NCI-H345 treated with DMSO at 0.1 percent for 48 hours (cell line): Measurements from ENCODE around the gene GRB10.

ENCODE experiments used
- DNase-seq: peaks from one replicate; lab custom pipeline; 2025; ENCODE audit not compliant: unreplicated experiment; lab: John Stamatoyannopoulos, UW

Gene GRB10

DNA sequence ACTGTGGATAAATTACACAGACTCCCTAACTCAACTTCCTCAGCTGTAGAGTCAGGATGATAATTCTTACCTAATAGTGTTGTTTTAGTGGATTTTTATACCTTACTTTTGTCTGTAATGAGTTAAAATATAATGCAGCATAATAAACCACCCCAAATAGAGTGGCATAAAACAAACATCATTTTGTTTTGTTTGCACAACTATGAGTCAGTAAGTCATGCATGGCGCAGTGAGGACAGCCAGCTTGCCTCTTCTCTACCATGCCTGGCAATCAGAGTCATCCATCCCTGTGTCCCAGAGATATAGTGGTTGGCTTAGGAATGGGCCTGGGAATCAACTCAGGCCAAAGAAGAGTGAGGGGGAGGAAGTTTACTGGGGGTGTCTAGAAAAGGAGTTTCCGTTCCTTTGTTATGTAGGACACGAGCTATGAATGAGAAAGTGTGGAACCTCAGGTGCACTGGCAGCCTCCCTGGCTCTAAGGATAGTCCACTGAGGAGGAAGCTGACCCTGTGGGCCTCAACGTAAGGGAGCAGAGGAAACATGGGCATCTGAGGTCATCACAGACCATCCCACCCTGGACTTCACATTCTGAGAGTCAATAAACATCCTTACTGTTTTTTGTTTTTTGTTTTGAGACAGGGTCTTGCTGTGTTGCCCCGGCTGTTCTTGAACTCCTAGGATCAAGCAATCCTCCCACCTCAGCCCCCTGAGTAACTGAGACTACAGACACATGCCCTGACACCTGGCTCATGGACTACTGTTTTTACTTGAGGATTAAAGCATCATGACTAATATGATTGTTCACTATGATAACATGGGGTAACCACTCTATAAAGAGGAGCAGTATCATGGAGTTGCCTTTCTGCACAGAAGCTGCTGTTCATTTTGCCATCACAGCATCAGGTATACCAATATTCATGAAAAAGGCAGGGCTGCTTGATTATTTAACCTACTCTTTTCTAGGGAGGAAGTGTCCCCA is 21.0 kb upstream of the GRB10 start:
- DNase-seq = no peak

DNA sequence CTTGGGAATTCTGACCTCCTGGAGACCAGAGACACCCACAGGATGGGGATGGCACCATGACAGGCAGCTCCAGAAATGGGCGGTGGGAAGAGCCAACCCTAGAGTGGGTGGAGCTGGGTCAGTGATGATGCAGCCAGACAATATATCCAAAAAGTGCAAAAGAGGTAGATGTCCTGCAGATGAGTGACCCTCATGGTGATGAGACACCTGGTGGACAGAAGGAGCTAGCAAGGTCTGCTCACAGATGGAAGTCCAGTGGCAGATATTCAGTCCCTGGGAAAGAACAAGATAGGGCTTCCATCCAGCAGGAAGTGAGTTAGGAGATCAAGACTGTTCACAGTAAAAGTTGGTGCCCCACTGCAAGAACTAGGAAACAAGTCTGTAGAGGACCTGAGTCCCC is 19.2 kb upstream of the GRB10 start:
- no peak for DNase-seq

DNA sequence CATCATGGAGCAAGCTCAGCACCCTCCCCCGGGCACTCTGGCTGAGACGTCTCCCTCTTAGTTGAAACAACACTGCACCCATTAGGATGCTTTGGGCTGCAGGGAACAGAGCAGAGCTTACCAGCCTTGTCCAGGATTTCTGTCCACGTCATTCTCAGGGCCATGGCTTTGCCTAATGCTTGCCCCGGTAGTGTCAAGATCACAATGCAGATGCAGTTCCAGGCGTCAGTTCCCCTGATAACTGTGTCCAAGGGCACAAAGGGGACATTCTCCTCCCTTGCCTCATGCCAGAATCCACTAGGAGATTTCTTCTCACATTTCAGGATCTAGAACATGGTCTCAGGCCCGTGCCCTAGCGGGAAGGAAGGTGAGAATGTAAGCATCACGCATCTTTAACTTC is 17.2 kb upstream of the GRB10 start:
- no peak for DNase-seq

DNA sequence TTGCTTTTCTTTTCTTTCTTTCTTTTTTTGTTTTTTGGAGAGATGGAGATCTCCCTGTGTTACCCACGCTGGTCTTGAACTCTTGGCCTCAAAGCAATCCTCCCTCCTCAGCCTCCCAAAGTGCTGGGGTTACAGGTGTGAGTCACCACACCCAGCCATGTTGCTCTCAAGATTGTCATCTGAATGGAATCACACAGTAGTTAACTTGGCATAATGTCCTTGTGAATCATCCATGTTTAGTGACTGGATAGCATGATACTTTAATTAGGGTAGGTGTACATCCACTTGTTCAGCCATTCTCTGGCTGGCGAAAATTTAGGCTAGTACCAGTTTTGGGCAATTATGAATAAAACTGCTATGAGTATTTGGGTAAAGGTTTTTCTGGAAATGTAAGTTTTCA is 15.4 kb upstream of the GRB10 start:
- DNase-seq = no peak

DNA sequence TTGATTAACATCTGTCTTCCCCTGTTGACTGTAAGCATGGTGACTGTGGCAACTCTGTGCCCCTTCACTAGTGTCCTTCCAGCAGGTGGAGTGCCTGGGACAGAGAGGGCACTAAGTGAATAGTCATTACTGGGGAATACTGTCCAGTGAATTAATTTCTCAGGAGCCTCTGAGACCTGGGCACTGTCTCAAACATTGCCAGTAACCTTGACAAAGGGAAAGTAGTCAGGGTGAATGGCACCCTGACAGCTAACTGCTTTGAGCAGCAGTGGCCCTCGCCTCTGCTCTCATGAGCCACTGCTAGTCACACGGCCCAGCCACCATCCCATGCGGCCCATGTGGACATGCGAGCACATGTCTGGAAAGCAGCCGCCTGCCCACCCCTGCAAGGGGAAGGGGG is 13.1 kb upstream of the GRB10 start:
- no peak for DNase-seq

DNA sequence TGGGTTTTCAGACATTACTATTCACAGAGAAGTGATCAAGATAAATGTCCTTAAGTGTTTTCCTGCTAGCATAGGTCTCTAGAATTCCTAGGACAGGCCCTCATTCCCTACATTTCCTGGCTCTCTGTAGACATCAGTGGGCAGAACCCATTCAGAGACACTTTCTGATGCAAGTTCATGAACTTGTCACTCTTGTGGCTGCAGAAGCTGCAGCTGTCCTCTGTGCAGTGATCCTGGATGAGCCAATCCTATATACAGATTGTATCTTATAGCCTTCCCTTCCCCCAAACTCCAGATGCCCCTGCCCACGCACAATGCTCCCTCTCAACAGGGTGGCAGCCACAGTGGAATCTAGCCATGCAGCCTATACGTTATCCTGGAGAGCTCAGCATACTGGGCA is 12.6 kb upstream of the GRB10 start:
- no peak for DNase-seq

DNA sequence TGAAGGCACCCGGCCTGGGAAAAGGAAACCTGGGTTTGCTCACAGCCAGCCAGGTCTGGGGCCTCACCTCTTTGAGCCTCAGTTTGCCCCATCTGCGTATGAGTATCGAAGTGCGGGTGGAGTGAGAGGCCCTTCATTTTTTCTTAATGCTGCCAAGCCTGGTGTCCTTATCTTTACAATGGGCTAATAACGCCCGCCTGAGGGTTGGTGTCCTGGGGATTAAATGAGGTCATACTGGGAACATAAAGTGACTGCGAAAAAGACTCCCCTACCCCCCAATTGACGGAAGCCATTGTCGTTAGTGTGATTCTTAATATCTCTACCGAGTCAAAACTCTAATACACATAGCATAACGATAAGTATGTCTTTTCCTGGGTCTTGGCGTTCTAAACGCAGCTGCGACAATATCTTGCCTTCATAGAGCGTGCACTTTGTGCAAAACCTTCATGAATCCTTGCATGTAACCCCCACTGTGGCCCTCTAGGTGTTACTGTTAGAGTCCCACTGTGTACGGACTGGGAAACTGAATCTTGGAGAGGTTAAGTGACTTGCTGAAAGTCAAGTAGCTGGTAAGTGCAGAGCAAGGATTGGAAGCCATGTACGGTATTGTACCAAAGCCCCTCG is 11.4 kb upstream of the GRB10 start:
- no peak for DNase-seq

DNA sequence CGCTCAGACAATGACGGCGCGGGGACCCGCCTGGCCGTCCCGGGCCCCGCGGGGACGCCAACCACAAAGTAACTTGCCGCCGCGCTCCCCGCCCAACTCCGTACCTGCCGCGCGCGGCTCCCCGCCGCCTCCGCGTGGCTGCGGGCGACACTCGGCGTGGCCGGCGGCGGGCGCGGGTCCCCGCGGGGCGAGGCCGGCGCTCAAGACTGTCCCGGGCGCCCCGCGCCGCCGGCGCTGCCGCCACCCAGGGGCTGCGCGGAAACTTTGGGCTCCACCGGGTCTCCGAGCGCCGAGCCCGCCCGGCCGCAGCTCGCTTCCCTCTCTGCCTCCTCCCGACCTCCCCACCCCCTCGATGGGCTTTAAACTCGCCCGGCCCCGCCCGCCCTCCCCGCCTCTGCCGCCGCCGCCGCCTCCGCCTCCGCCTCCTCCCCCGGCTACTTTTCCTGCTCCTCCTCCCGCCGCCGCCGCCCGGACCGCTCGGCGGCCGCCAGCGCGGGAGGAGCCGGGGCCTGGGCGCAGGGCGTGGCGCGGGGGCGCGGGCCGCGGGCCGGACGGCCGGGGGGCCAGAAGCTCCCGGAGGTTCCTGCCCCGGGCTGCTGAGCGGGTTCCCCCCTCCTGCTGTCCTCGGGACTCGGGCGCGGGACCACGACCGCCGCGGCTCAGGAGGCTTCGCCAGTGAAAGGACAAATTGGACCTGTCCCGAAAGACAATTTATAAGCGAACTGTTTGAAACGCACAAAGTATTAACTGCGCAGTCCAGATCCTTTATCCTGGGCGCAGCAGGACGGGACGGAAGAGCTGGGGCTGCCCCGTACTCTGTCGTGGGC is 10.6 kb upstream of the GRB10 start:
- no peak for DNase-seq

DNA sequence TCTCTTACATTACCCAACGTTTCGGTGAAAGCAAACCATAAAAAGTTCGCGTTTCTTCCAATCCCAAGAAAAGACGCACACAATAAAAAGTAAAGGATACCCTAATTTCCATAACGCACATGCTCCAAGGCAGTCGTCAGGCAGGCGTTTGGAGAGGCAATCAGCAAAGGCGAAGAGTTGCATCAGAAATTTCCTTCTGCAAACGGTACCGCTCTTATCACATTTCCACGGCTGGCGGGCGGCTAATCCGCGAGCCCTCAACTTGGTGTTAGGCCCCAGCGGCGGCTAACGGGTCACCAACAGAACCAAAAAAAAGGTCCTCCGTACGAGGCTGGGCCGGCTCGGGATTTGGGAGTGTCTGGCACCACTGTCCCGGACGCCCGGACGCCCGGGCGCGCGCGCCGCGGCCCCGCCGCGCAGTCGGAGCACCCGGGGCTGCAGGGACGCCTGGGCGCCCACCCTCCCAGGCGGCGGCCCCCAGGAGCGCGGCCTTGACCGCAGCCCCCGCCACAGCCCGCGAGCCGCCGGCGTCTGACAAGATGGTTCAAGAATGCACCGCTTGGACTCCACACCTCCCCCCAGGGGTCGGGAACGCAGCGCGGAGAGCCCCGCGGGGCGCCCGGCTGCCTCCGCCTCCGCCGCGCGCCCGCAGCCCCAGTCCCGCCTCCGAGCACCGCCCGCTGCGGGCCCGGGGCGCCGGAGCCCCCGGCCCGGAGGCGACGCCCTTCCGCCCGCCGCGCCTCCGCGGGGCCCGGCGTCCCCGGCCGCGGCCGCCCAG is 9.8 kb upstream of the GRB10 start:
- DNase-seq = no peak

DNA sequence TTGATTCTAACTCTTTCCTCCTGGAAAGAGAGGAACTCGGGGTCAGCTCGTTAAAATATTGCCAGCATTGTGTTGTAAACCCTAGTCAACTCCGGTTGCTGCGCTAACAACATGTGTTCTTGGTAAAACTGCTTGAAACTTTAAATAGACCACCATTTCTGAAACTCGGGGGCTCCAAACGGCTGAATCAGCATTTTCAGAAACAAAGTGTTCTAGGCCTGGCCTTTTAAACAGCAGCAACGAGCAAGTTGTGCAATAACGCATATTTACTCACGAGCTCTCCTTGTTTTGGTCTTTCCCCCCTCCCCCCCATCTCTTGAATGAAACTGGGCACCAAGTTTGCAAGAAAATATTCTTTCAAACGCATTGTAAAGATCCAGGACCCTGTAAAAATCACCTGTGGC is 9.2 kb upstream of the GRB10 start:
- DNase-seq = no peak

DNA sequence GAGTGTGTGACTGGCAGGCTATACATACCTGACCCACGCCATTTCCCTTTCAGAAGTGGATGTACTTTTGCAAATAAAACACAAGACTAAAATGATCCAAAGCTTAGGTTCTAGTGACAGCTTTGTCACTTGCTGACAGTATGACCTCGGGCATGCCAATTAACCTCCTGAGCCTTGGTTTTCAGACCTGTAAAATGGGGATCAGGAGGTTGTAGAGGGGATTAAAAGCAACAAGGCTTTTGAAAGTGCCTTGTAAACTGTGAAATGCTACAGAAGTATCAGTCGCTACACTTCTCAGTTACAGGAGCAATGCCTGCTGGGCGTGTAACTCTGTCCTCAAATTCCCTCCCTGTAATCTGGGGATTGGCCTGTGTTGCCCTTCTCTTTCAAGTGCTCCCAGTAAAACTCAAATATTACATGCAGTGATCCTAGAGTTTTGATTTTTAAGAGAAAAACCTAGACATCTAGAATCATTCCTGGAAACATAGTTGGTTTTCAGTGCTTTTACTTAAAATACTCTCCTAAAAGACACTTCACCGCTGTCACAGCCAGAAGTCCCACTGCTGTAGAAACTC is 8.8 kb upstream of the GRB10 start:
- DNase-seq = no peak

DNA sequence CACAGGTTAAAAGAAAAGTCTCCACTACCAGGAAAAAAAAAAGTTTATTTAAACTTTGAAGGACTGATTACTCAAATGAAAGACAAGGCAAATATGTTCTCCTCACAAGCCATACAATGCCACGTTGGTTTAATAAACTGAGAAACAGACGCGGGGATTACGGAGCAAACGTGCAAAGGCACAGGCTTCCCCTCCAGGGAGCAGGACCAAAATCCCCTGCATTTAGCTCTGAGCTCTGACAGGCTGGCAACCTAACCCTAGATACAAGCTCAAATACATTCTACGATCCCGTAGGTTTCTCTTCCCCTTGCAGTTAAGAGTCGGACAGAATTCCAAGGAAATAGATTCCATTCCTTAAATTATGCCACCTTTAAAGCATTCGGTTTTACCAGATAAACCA is 7.7 kb upstream of the GRB10 start:
- no peak for DNase-seq

DNA sequence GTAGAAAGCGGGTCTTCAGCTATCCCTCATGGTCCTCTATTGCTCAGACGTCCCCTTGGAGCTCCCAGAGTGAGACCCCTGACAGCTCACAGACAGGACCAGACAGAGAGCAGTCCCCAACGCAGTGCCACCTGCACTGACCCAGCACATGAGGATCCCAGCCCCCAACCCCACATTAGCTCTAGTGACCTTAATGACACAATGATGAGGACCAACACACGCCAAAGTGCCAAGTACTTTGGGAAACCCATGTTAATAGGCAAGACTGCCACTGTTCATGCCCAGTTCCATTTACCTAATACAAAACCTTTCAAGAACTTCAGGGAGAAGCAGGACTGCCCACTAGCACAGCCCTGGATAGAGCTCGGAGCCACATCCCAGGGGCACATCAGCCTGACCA is 5.7 kb upstream of the GRB10 start:
- DNase-seq = no peak

DNA sequence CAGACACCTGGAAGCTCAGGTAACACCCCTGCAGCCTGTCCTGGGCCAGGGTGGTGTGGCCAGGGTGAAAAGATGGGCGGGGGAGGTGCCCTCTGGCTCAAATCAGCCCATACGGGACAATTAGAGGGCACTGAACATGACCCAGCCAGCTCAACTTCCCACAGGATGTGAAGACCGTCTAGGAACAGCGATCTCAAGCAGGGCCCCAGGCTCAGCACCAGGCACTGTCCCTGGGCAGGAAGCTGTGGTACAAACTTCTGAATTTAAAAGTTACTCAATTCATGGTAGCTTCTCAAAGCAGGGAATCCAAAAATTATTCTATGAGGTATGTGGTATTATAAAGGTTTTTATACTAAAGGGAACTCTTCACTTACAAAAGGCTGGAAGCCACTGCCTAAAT is 5.1 kb upstream of the GRB10 start:
- no peak for DNase-seq

DNA sequence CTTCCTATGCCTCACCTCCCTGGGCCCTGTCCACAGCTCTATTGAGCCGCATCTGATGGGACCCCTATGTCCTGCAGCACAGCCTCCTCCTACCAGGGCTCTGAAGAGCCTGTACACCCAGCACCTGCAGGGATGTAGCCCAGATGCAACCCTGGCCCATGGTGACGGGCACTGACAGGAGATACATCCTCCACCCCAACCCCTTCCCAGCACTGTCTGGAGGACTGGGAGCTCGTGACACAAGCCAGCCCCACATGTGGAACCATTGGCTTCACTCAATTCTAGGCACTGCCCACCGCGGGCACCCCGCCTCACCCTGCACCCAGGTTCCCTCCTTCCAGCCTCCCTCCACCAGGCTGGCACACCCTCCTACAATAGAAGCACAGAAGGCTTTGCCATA is 2.6 kb upstream of the GRB10 start:
- DNase-seq = no peak

DNA sequence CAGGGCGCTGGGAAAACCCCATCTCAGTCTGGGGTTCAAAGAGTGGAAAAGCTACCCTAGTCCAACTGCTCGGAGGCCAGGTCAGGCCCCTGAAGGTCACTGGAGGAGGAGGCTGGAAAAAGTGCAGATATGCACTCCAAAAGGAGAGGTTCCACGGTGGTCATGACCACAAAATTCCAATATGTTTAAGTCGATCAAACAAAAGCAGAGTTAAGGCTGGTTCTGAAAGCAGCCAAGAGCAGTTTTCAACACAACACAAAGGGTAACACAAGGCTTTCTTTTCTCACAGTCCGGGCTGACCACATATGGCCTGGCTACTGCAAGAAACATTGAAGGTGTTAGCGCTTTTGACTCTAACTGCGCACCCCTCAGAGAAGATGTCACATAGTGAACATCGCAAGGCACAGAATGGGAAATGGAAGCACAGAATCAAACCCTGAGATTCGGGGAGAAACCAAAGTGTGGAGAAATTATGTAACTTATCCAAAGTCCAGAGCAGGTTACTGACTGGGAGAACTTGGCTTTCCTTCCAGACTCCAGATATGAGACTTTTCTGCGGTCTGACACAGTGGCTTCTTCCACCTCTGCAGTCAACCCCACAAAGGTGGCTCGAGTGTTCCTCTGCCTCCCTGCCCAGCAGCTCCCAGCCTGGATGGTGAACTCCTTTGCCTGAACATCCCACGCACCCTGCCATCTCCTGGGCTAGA is 1.3 kb upstream of the GRB10 start:
- DNase-seq = no peak

DNA sequence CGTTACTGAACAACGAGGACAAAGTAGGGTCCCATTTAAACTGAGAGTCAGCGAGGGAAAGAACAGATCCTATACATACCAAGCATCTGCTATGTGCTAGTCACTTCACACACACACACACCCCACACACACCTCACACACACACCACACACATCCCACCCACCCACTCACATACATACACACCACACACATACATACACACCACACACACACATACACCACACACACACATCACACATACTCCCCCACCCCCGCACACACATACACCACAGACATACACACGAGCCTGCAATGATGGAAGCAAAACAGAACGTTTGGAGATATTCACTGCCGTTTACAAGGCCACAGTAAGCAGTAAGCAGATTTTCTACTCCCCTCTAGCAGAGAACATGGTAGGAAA is 607 bp upstream of the GRB10 start:
- no peak for DNase-seq

DNA sequence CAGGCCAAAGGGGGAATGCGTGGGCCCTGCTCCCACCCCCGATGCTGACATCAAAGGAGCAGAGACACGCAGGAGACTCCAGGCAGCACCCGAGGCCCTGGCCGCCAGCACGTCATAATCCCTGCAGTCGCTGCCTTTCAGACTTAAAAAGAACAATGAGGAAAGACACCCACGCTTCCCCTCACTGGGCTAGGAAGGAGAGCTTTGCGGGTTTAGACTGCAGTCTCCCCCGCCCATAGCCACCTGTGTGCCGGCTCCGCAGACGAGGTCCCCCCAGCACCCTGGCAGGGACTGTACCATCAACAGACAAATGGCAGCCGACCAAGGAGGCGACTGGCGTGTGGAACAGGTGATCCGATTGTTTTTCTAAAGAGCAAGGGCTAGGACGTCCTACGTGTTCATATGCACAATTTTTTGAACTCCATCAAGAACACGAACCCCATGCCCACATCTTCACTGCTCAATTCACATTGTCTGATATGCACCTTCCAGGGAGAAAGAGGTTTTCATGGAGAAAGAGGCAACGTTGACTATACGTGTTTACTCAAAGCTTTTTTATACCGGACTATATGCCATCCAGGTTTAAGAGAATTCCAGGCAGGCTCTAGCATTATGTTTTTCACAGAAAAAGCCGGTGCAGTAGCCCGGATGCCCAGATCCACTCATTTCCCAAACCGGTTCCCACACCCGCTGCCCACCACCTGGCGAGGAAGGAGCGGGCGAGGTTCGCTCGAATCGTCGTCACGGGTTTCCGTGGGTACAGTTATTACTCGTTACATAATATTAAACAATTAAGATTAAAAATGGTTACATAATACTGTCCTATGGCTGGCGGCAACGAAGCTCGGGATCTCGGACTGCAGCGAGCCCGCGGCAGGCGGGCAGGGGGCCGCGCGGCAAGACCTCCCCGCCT is 1.1 kb downstream of the GRB10 start:
- no peak for DNase-seq

DNA sequence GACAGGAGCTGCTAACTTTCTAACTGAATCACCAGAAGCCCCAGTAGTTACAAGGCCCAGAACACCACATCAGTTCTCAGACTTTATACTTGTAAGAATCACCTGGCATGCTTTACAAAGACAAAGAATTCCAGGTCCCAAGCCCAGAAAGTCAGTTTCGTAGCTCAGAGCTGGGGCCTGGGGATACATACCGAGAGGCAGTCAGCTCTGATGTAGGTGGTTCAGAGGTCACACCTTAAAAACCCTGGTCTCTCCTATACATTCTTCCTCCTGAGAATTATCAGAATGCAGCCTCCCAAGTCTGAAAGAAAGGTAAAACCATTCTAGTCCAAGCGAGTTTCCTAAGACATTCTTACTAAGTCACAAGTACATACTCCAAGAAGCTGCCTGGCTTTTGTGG is 2.3 kb downstream of the GRB10 start:
- no peak for DNase-seq
